ENCODE results near the gene PCDHA9. TPM values are rescaled to one million over a fixed set of nuclear protein-coding genes. Genes with fewer than 3 reads are reported as not detected.

Gene PCDHA9
- total RNA-seq, 5 donors from 2014 or later (not counting 1 experiment from before 2014, with no cell fraction given): not detected

- POLR2A ChIA-PET: no interaction called here
- ATAC-seq (replicated peaks in 1 of 4): no peak
- Mint-ChIP-seq H3K27ac (no peak overlapping the region), H3K4me3 (no peak overlapping the region), H3K36me3 (no peaks in the 10 kb centered on the region), H3K27me3 (peaks cover 8 to 30% of the 10 kb centered on the region in 2 donors), H3K9me3 (peaks cover 8 to 19% (median 11%) of the 10 kb centered on the region in 3 donors), H3K4me1 (no peaks in the 10 kb centered on the region)
- 68% methylated on average over 94 of the region's 94 CpGs for WGBS (ENCODE audit: insufficient coverage)
- Histone ChIP-seq H3K4me3 (ENCODE audit: control insufficient read depth in 1 of 2, extremely low read depth in 1 of 2, low read length in 1 of 2) (no peak overlapping the region), H3K9me3 (peaks cover 2% of the 10 kb centered on the region), H3K27me3 (replicated peaks in 1 of 2; ENCODE audit: control insufficient read depth in 2 of 2, extremely low read depth in 1 of 2, insufficient read depth in 2 of 2, low read length in 1 of 2) (peaks cover 5 to 19% of the 10 kb centered on the region in 2 experiments), H3K27ac (ENCODE audit: low read length) (no peak overlapping the region), H3K4me1 (ENCODE audit: control insufficient read depth in 1 of 2, extremely low read depth in 1 of 2, insufficient read depth in 2 of 2, low read length in 2 of 2) (no peaks in the 10 kb centered on the region), H3K36me3 (ENCODE audit: control insufficient read depth in 2 of 2, extremely low read depth in 1 of 2, insufficient read depth in 1 of 2, low read length in 1 of 2) (no peaks in the 10 kb centered on the region)
- no peak for DNase-seq
- CTCF ChIA-PET: no interaction called here
Observed at GRCh38 chr5:140857177-140857986, 9.2 kb downstream of the PCDHA9 start.

GRCh38 chr5:140857987-140858240 is 9.7 kb downstream of the PCDHA9 start:
- no peaks in the 10 kb centered on the region for H3K4me1 ChIP-seq (ENCODE audit: control insufficient read depth in 1 of 2, extremely low read depth in 1 of 2, insufficient read depth in 2 of 2, low read length in 2 of 2)
- H3K9me3 Mint-ChIP-seq: peaks cover 8 to 16% (median 11%) of the 10 kb centered on the region in 3 donors
- no peak overlapping the region for H3K4me3 Mint-ChIP-seq
- H3K9me3 ChIP-seq: peaks cover 2% of the 10 kb centered on the region
- H3K4me1 Mint-ChIP-seq: no peaks in the 10 kb centered on the region
- H3K4me3 ChIP-seq (ENCODE audit: control insufficient read depth in 1 of 2, extremely low read depth in 1 of 2, low read length in 1 of 2): no peak overlapping the region
- H3K27me3 ChIP-seq (replicated peaks in 1 of 2; ENCODE audit: control insufficient read depth in 2 of 2, extremely low read depth in 1 of 2, insufficient read depth in 2 of 2, low read length in 1 of 2): peaks cover 5 to 22% of the 10 kb centered on the region in 2 experiments
- H3K27ac Mint-ChIP-seq: no peak overlapping the region
- peaks cover 8 to 30% of the 10 kb centered on the region in 2 donors for H3K27me3 Mint-ChIP-seq
- 65% methylated on average over 22 of the region's 22 CpGs for WGBS (ENCODE audit: insufficient coverage)
- no peak overlapping the region for H3K27ac ChIP-seq (ENCODE audit: low read length)
- no peaks in the 10 kb centered on the region for H3K36me3 Mint-ChIP-seq
- no peaks in the 10 kb centered on the region for H3K36me3 ChIP-seq (ENCODE audit: control insufficient read depth in 2 of 2, extremely low read depth in 1 of 2, insufficient read depth in 1 of 2, low read length in 1 of 2)
- DNase-seq: no peak
- CTCF ChIA-PET: no interaction called here
- no peak for ATAC-seq (replicated peaks in 1 of 4)
- POLR2A ChIA-PET: no interaction called here

GRCh38 chr5:140862441-140863295 is 14.5 kb downstream of the PCDHA9 start:
- Mint-ChIP-seq H3K4me1 (no peaks in the 10 kb centered on the region), H3K27ac (no peak overlapping the region), H3K4me3 (no peak overlapping the region), H3K9me3 (peaks cover 2 to 16% (median 11%) of the 10 kb centered on the region in 3 donors), H3K27me3 (peaks cover 20 to 30% of the 10 kb centered on the region in 2 donors), H3K36me3 (no peaks in the 10 kb centered on the region)
- DNase-seq (no peak), ATAC-seq (replicated peaks in 1 of 4) (no peak)
- POLR2A ChIA-PET: interaction anchor here in 1 of 2 donors (0.6 kb wide), 1 partner anchor 449 kb away, joined by 3 read pairs; no protein-coding TSS in a partner anchor
- CTCF ChIA-PET: no interaction called here
- 55% methylated on average over 76 of the region's 76 CpGs for WGBS (ENCODE audit: insufficient coverage)
- Histone ChIP-seq H3K4me1 (ENCODE audit: control insufficient read depth in 1 of 2, extremely low read depth in 1 of 2, insufficient read depth in 2 of 2, low read length in 2 of 2) (no peaks in the 10 kb centered on the region), H3K27ac (ENCODE audit: low read length) (no peak overlapping the region), H3K4me3 (ENCODE audit: control insufficient read depth in 1 of 2, extremely low read depth in 1 of 2, low read length in 1 of 2) (no peak overlapping the region), H3K9me3 (no peaks in the 10 kb centered on the region), H3K36me3 (ENCODE audit: control insufficient read depth in 2 of 2, extremely low read depth in 1 of 2, insufficient read depth in 1 of 2, low read length in 1 of 2) (no peaks in the 10 kb centered on the region), H3K27me3 (replicated peaks in 1 of 2; ENCODE audit: control insufficient read depth in 2 of 2, extremely low read depth in 1 of 2, insufficient read depth in 2 of 2, low read length in 1 of 2) (peaks cover 2 to 15% of the 10 kb centered on the region in 2 experiments)

DNA sequence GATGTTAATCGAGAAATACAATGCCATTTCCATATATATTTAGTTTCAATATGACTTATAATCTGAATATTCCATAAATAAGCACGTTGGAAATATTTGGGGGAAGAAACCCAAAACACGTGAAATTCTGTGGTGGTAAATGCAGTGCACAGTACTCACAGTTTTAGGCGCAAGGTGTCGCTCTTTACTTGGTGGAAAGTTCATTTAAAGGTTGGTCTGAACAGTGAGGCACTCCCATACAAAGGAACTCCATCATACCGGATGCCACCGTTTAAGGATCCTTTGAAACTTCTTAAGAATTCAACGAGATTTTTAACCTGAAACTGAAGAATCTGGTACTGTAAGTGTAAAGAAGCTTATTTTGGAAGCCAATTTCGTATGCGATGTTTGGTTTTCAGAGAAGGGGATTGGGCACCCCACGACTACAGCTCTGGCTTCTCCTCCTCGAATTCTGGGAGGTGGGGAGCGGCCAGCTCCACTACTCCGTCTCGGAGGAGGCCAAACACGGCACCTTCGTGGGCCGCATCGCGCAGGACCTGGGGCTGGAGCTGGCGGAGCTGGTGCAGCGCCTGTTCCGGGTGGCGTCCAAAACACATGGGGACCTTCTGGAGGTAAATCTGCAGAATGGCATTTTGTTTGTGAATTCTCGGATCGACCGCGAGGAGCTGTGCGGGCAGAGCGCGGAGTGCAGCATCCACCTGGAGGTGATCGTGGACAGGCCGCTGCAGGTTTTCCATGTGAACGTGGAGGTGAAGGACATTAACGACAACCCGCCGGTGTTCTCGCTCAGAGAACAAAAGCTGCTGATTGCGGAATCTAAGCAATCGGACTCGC is 20.8 kb downstream of the PCDHA9 start, which contains the start of gene PCDHA11:
Gene PCDHA11 (plus strand): TSS at position 237 of the 834 bp plus-strand sequence. CDS start 147 bp downstream, at position 384.
- no peak within 1 kb of the TSS for H3K27ac ChIP-seq (ENCODE audit: low read length)
- ChIA-PET POLR2A (no interaction called here), CTCF (no interaction called here)
- no peak within 1 kb of the TSS for H3K4me3 Mint-ChIP-seq
- H3K4me1 Mint-ChIP-seq: no peaks in the 10 kb centered on the region
- H3K4me3 ChIP-seq (ENCODE audit: control insufficient read depth in 1 of 2, extremely low read depth in 1 of 2, low read length in 1 of 2): no peak within 1 kb of the TSS
- H3K9me3 ChIP-seq: no peaks in the 10 kb centered on the region
- DNase-seq: no peak
- H3K27ac Mint-ChIP-seq: no peak within 1 kb of the TSS
- 28% methylated on average over 20 of the region's 41 CpGs for WGBS (ENCODE audit: insufficient coverage)
- H3K36me3 ChIP-seq (ENCODE audit: control insufficient read depth in 2 of 2, extremely low read depth in 1 of 2, insufficient read depth in 1 of 2, low read length in 1 of 2): no peaks in the 10 kb centered on the region
- H3K27me3 ChIP-seq (replicated peaks in 1 of 2; ENCODE audit: control insufficient read depth in 2 of 2, extremely low read depth in 1 of 2, insufficient read depth in 2 of 2, low read length in 1 of 2): peaks cover 2 to 15% of the 10 kb centered on the region in 2 experiments
- peaks cover 29 to 32% of the 10 kb centered on the region in 2 donors for H3K27me3 Mint-ChIP-seq
- H3K4me1 ChIP-seq (ENCODE audit: control insufficient read depth in 1 of 2, extremely low read depth in 1 of 2, insufficient read depth in 2 of 2, low read length in 2 of 2): no peaks in the 10 kb centered on the region
- no peak for ATAC-seq (replicated peaks in 1 of 4)
- H3K9me3 Mint-ChIP-seq: peaks cover 5 to 18% (median 12%) of the 10 kb centered on the region in 3 donors
- H3K36me3 Mint-ChIP-seq: no peaks in the 10 kb centered on the region

DNA sequence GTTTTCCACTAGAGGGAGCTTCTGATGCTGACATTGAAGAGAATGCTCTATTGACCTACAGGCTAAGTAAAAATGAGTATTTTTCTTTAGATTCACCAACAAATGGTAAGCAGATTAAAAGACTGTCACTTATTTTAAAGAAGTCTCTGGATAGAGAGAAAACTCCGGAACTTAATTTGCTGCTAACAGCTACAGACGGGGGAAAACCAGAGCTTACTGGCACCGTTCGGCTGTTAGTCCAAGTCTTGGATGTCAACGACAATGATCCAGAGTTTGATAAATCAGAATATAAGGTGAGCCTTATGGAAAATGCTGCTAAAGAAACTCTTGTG is 21.3 kb downstream of the PCDHA9 start:
- DNase-seq (no peak), ATAC-seq (replicated peaks in 1 of 4) (no peak)
- CTCF ChIA-PET: no interaction called here
- Histone ChIP-seq H3K9me3 (no peaks in the 10 kb centered on the region), H3K4me1 (ENCODE audit: control insufficient read depth in 1 of 2, extremely low read depth in 1 of 2, insufficient read depth in 2 of 2, low read length in 2 of 2) (no peaks in the 10 kb centered on the region), H3K27ac (ENCODE audit: low read length) (no peak overlapping the region), H3K27me3 (replicated peaks in 1 of 2; ENCODE audit: control insufficient read depth in 2 of 2, extremely low read depth in 1 of 2, insufficient read depth in 2 of 2, low read length in 1 of 2) (peaks cover 2 to 15% of the 10 kb centered on the region in 2 experiments), H3K4me3 (ENCODE audit: control insufficient read depth in 1 of 2, extremely low read depth in 1 of 2, low read length in 1 of 2) (no peak overlapping the region), H3K36me3 (ENCODE audit: control insufficient read depth in 2 of 2, extremely low read depth in 1 of 2, insufficient read depth in 1 of 2, low read length in 1 of 2) (no peaks in the 10 kb centered on the region)
- 34% methylated on average over 2 of the region's 5 CpGs for WGBS (ENCODE audit: insufficient coverage)
- Mint-ChIP-seq H3K4me3 (no peak overlapping the region), H3K4me1 (no peaks in the 10 kb centered on the region), H3K9me3 (peaks cover 10 to 16% (median 10%) of the 10 kb centered on the region in 3 donors), H3K36me3 (no peaks in the 10 kb centered on the region), H3K27ac (no peak overlapping the region), H3K27me3 (peaks cover 32 to 34% of the 10 kb centered on the region in 2 donors)
- POLR2A ChIA-PET: no interaction called here

Measured in T-cell (primary cell).